Measurements from ENCODE around the gene LRMDA. TPM values are rescaled to one million over a fixed set of nuclear protein-coding genes. Genes with fewer than 3 reads are reported as not detected.

The LRMDA gene
- total and polyA plus RNA-seq, 10 of the 15 experiments (the other 5 are each of a cell fraction or from before 2014, with no cell fraction given), result 0.07 to 0.54 (median 0.29) TPM; not detected in 4

- ChIA-PET SMC1A (ENCODE audit: uncharacterized antibody, unreplicated experiment) (interaction anchor here (0.8 to 1.6 kb wide), 2 partner anchors 15 to 68 kb away, joined by 3 to 4 read pairs; no protein-coding TSS in a partner anchor), RAD21 (ENCODE audit: unreplicated experiment) (no interaction called here), CTCF (no interaction called here), POLR2A (no interaction called here)
- intact Hi-C loops (cut with micrococcal nuclease; ENCODE audit: unreplicated experiment), result no loop called here
- no peaks in the 10 kb centered on the region for H3K79me2 ChIP-seq (ENCODE audit: control insufficient read depth, insufficient read depth, low read length)
- DNase-seq (ENCODE audit: low read depth, low spot score) (no peak), FAIRE-seq (no peak), ATAC-seq (no peak)
- no peak overlapping the region for H3K4me2 ChIP-seq (ENCODE audit: control insufficient read depth, insufficient read depth)
- 32% methylated on average over 6 of the region's 6 CpGs for WGBS (ENCODE audit: insufficient coverage, insufficient replicate concordance, low lambda C conversion rate, missing lambda C conversion rate)
- H4K20me1 ChIP-seq (ENCODE audit: control insufficient read depth, insufficient read depth), result no peaks in the 10 kb centered on the region
- H3K9ac ChIP-seq (ENCODE audit: control insufficient read depth, insufficient read depth, low read length), result no peak overlapping the region
- BruUV-seq (replicated peaks), result no TSS peak
- no peaks in the 10 kb centered on the region for H3K9me3 ChIP-seq (replicated peaks; ENCODE audit: control insufficient read depth, insufficient read depth, low read length)
- no peaks in the 10 kb centered on the region for H3K36me3 ChIP-seq (ENCODE audit: control insufficient read depth in 2 of 2, insufficient read depth in 2 of 2, low read length in 1 of 2)
- H3K4me3 ChIP-seq, result no peak overlapping the region
- TF ChIP-seq SIN3A (IDR thresholded peaks at IDR 0.05; ENCODE audit: low read depth, low read length) (no peak), STAT3 (IDR thresholded peaks at IDR 0.05; ENCODE audit: low read depth, low read length) (no peak), SPI1 (IDR thresholded peaks at IDR 0.05; ENCODE audit: borderline replicate concordance, insufficient read depth, low read depth, low read length) (no peak), POU2F2 (IDR thresholded peaks at IDR 0.05; ENCODE audit: borderline replicate concordance, low read depth, low read length) (no peak), MEF2B (IDR thresholded peaks at IDR 0.05; ENCODE audit: partially characterized antibody, poor library complexity, severe bottlenecking) (no peak), IKZF1 (conservative IDR thresholded peaks at IDR 0.05) (no peak), ZNF592 (IDR thresholded peaks at IDR 0.05) (no peak), GABPA (IDR thresholded peaks at IDR 0.05; ENCODE audit: low read depth) (no peak)
- no peak overlapping the region for H2AFZ ChIP-seq (ENCODE audit: control insufficient read depth, low read depth, low read length)
- no peaks in the 10 kb centered on the region for H3K4me1 ChIP-seq (ENCODE audit: control insufficient read depth, insufficient read depth, low read length)
- H3K27ac ChIP-seq (ENCODE audit: control insufficient read depth, insufficient read depth), result no peak overlapping the region
- no peaks in the 10 kb centered on the region; a peak in 1 of 4 replicates for H3K27me3 ChIP-seq (replicated peaks in 1 of 2; ENCODE audit: control insufficient read depth in 2 of 2, insufficient read depth in 2 of 2, low read length in 1 of 2)
- in situ Hi-C loops (cut with MboI), result no loop called here
These were observed 541.3 kb downstream of the LRMDA start for GRCh38 chr10:75972491-75973276.

All from GM12878 (cell line).